Right renal pelvis (tissue), 4 donors: Measurements from ENCODE around the gene VTI1B. TPM values are rescaled to one million over a fixed set of nuclear protein-coding genes. Genes with fewer than 3 reads are reported as not detected.
"Not testable (repeated sequence)": the region's sequence is repeated elsewhere in the genome, so short reads cannot be mapped to it uniquely, and the experiment has no call there.

Source experiments
- DNase-seq, 4 donors: peaks; one replicate each; pipeline ENCODE4 v3.0.0-alpha.2; 2013; ENCODE audit warnings: low read depth in 4 of 4, low spot score in 3 of 4, missing footprints in 1 of 4
- polyA plus RNA-seq, 4 donors: library from polyadenylated mRNA; unstranded; fragments of 120-200 nt; gene quantifications; one replicate each; pipeline ENCODE4 v1.2.1, GENCODE V29; 2013; ENCODE audit not compliant: insufficient read length in 4 of 4

VTI1B gene, protein sequence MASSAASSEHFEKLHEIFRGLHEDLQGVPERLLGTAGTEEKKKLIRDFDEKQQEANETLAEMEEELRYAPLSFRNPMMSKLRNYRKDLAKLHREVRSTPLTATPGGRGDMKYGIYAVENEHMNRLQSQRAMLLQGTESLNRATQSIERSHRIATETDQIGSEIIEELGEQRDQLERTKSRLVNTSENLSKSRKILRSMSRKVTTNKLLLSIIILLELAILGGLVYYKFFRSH
- polyA plus RNA-seq = 100 to 1,000 TPM; 105 to 120 (median 114) TPM

DNA sequence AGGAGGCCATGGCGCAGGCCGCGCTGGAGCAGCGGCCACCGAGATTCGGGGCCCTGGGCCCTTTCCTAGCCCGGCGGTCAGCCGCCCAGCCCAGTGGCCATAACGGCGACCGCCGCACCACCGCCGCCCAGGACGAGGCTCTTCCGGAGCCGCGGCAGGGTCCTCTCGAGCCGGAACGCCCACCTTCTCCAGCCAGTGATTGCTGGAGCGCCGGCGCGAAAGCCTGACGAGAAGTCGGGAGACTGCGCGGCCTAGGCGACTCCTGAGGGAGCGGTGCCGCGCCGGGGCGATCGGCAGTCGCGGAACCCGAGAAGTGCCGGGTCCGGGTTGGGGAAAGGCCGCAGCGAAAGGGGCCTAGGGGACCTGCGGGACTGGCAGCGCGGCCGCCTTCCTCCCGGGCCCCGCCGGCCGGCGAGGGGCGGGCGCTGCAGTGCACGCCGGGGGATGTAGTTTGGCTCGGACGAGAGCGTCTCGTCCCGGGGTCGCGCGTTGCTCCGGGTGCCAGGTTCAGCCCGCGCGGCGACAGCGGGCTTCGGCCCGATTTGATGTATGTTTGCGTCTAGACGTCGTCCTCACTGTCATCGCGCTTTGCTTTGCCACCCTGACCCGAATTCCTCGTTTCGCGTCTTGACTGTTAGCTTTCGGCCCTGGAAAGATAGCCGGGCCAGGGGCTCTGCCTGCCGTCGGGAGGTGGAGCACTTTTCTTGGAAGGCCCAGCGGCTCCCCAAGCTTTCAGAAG is at the start of gene VTI1B:
Gene VTI1B, minus strand, starts transcription at position 153 of the 739 bp plus-strand sequence. Its CDS starts 143 bp downstream, at position 10.
- DNase-seq = peak; percentile 69 to 89 (median 72)

DNA sequence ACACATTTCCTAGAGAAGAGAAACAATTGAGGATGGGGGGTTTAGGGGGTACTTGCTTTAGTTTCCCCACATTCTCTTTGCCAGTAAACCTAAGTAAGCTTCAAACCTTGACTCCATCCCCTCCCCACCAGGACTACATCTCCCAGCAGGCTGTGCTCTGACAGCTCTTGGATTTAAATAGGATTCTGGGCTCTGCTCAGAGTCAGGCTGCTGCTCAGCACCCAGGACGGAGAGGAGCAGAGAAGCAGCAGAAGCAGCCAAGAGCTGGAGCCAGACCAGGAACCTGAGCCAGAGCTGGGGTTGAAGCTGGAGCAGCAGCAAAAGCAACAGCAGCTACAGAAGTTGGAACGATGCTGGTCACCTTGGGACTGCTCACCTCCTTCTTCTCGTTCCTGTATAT is 47.9 kb upstream of the VTI1B start:
- no peak for DNase-seq

DNA sequence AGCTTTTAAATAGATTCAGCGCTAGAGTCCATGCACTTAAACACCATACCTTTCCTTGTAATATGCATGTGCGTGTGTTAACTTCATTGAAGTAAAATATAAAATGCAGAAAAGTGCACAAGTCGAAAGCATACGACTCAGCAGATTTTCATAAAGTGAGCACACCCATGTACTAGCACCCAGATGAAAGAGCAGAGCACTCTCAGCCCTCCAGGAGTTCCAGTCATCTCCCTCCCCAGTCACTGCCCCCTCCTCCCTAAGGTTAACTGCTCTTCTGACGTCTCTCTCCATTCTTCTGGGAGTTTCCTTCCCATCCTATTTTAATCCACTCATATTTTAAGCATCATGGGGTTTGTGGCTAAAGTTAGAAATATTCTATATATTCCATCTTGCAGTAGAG is 47.4 kb upstream of the VTI1B start:
- DNase-seq = no peak

DNA sequence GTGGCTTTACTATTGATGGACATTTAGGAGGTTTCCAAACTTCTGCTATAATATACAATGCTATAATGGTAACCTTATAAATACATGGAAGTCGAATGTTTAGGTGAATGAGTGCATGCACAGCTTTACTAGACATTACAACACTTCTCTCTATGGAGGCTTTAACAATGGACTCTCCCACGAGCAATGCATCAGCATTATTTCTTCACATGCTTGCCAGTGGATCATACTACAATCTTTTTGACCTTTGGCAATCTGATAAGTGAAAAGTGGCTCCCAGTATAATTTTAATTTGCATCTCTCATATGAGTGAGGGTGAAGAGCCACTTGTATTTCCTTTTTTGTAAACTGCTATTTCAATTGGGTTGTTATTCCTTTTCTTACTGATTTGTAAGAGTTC is 45.4 kb upstream of the VTI1B start:
- DNase-seq = no peak

DNA sequence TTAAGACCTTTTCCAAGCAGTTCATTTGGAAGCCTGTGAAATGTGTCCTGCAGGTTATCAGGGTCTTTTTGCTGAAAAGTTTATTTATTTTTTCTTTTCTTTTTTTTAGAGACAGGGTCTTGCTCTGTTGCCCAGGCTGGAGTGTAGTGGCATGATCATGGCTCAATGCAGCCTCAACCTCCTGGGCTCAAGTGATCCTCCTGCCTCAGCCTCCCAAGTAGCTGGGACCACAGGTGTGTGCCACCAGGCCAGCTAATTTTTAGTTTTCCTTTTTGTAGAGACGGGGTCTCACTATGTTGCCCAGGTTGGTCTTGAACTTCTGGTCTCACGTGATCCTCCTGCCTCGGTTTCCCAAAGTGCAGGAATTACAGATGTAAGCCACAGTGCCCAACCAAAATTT is 45.0 kb upstream of the VTI1B start:
- DNase-seq = not testable (repeated sequence)

DNA sequence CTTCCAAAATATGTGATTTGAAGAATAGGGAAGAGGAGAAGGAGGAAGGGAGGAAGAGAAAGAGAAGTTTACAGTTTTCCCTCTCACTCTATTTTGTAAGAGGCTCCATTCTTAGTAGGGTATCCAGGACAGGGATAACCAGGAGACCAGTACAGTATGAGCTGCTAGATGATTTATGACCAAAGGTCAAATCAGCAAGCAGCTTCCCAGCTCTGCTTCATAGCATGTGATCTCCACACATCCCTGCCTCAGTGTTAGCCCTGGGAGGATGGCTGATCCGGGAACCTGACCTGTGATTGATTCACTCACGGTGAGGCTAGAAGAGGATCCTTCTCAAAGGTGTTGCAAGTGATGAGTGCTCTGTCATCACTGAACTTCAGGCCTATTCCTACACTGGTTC is 43.8 kb upstream of the VTI1B start:
- DNase-seq = no peak

DNA sequence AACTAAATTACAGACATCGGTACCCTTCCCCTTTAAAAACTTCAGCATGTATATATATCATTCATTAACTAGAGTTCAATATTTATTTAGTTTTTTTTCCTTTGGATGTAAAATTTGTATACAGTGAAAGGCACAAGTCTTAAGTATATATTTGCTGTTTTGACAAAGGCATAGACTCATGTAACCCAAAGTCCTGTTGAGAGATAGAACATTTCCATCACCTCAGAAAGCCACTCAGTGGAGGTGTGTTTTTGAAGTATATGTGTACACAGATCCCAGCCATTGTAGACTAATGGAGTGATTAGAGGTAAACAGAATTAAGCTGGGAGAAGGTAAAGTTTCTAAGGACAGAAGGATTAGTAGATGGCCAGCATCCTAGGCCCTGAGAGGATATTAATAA is 42.6 kb upstream of the VTI1B start:
- DNase-seq = no peak

DNA sequence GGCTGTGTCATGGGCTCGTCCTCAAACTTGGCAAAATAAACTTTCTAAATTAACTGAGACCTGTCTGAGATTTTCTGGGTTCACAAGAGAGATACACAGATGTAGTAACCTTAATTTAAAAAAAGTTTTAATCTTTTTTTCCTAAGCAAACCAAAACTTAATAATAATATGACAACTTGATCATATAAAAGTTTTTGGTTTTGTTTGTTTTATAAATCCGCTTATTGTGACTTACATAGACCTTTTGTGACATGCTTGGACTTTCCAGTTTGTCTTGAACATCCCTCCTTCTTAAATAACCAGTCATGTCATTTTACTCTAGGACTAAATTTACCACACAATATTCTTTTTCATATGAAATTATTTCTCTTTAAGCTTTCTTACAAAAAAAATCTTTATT is 35.8 kb upstream of the VTI1B start:
- DNase-seq = no peak

DNA sequence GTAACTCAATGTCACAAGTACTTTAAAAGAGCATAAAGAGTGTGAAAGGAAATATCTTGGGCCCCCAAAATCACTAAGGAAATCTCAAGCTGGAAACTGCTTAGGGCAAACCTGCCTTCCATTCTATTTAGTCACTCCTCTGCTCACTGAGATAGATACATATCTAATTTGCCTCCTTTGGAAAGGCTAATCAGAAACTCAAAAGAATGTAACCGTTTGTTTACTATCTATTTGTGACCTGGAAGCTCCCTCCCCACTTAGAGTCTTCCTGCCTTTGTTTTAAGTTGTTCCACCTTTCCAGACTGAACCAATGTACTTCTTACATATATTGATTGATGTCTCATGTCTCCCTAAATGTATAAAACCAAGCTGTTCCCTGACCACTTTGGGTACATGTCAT is 35.4 kb upstream of the VTI1B start:
- not testable (repeated sequence) for DNase-seq

DNA sequence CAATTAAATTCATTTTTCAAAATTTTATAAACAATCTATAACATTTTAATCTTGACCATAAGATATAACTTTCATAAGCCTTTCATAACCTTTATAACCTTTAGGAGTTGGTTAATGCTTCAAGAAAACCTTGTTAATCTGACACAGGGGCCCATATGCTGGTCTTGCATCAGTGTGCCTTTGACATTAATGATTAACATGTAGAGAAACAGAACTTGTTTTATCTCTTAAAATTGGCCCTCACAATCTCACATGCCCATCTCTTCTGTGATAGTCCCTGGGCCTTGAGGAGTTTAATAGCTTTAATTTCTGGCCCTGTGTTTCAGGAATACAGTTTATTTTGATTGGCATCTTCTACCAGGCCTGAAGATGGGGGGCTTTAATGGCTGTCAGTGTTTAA is 34.9 kb upstream of the VTI1B start:
- DNase-seq = not testable (repeated sequence)

DNA sequence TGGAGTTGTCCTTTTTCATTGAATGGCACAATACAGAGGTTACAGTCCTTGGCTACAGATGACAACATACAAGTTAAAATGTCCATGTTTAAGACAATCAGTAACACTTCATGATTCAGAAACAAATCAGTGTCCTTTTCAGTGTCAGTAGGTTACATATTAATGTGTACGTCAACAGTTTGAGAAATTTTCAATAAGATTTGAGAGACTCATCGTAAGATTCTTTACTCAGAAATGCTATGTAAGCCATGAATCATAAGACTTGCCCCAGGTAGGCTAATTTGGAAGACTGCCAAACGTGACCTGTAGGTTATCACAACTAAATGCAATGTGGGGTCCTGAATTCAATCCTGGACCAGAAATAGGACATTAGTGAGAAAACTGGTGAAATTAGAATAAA is 30.8 kb upstream of the VTI1B start:
- DNase-seq = no peak

DNA sequence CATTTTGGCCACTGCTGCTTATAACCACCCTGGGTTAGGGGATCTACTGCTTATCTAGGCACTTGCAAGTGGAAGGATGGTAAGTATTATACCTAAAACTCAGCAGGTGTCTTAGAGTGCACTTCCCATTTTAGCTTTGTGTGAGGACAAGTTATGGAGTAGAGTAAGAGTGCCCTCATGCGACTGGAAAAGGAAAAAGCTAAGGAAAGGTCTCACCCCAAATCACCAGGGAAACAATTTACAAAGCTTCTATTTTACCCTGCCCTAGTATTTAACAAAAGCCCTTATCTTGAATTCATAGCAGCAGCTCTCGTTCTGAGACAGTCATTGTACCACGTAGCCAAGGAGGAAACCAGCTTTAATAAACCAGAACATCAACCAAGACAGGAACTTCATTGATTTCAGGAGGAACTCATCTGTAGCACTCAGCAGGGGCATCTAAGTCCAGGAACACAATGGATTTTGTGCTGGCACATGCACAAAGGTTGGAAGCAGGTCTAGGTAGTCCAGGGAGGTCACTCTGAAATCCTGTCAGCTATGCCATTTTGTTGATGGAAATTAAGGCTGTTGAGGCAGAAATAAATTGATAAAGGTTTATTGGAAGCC is 30.2 kb upstream of the VTI1B start:
- DNase-seq = peak in 2 of 4 donors; percentile 33 to 35

DNA sequence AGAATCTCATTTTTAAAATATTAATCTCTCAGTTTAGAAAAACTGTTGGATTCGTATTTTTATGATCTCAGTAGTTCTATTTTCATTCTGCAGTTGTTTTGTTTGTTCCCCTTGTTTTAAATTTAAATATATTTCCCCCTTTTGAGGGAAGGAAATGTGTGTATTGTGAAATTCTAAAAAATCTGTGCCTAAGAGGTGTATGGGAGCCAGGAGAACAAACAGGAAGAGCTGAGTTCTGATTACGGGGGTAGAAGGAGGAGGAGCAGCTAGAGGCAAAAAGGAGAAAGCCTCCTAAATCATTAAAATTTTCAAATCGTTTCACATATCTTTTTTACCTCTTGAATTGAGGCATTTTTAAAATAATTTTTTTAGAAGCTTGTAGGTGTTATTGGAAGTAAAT is 29.6 kb upstream of the VTI1B start:
- DNase-seq = no peak

DNA sequence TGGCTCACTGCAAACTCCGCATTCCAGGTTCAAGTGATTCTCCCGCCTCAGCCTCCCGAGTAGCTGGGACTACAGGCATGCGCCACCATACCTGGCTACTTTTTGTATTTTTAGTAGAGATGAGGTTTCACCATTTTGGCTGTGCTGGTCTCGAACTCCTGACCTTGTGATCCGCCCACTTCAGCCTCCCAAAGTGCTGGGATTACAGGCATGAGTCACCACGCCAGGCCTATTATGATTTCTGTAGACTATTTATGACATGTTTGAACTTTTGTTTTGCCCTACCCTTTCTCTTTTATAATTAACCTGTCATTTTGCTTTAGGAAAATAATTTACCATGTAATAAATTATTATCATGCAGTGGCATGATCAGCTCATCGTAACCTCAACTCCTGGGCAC is 27.1 kb upstream of the VTI1B start, which contains the start of gene RDH12:
Gene RDH12, plus strand, starts transcription at position 395 of the 400 bp plus-strand sequence. CDS start 20,757 bp downstream, outside the sequence.
- not testable (repeated sequence) for DNase-seq

DNA sequence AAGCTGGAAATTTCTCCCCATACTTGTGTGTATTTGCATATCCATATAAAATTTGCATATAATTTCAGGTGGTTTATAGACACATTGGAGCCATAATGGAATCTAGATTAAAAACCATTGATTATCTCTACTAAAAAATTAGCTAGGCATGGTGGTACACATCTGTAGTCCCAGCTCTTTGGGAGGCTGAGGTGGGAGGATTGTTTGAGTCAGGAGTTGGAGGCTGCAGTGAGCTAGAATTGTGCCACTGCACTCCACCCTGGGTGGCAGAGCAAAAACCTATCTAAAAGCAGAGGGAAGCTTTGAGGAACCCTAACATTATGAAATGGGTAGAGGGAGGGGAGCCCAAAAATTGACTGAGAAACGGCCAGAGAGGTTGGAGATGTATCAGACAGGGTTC is 23.7 kb upstream of the VTI1B start:
- DNase-seq = no peak

DNA sequence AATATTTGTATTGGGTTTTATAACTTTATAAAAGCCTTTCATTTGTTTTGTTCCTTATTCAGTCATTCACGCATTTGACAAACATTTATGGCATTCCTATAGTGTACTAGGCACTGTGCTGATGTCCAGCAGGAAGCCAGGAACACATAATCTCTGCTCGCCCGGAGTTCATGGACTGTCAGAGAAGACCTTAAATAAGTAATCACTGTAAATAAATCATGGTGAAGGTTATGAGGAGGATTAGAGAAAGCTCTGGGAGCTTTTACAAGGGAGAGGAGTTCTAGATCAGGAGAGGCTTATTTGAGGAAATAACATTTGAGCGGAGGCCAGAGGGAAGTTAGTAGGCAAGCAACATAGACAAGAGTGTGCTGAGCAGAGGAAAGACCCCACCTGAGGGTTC is 22.6 kb upstream of the VTI1B start:
- no peak for DNase-seq

DNA sequence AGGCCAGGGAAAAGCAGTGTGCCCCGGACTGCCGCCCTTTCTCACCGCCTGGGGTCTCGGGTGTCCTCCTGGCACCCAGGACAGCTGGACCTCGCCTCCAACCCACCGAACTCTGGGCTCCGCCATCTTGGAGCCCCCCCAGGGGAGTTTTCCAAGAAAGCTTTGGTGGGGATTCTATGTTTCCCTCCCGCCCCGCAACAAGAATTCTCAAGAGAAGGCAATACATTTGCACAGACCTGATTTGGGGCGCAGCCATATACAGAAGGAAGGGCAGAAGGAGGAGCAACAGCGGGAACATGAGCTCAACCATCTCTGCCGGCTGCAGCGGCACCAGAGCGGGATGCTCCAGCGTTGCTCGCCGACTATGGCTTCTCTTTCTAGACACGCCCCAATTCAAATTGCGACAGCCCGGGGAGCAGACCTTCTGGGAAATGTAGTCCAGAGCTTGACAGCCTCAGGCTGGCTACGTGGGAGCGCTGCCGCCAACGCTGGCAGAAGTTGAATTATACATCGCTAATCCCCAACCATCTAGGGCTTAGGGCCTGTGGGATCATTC is 21.0 kb upstream of the VTI1B start, which contains the start of gene RDH11:
Gene RDH11, minus strand, starts transcription at position 371 of the 556 bp plus-strand sequence. Its CDS starts 61 bp downstream, at position 310.
- DNase-seq = peak; percentile 73 to 87 (median 80)

DNA sequence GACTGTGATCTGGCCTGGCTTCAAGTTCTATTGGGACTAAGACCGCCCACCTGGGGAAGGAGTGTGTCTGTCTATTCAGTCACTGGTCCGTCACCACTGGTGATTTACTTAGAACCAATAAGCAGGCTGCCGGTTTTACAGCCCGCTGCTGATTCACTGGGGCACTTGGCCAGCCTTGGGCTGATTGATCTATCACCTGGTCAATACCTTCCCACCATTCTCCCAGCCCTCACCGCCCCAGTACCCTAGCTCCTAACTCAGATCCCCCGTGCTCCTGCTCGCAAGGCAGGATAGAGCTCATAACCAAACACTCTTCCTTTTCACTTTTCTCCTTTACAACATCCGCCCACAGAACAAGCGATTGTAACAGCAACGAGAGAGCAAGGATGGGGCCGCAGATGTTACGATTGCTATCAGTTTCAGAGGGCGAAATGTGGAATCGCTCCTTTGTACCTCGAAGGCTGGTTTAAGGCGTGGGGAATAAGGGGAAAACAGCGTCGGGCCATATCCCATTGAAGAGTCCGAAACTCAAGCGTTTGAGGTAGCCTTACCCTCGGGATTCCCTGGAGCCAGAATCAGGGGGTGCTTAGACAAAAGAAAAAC is 20.5 kb upstream of the VTI1B start:
- peak; percentile 41 to 54 (median 48) for DNase-seq

DNA sequence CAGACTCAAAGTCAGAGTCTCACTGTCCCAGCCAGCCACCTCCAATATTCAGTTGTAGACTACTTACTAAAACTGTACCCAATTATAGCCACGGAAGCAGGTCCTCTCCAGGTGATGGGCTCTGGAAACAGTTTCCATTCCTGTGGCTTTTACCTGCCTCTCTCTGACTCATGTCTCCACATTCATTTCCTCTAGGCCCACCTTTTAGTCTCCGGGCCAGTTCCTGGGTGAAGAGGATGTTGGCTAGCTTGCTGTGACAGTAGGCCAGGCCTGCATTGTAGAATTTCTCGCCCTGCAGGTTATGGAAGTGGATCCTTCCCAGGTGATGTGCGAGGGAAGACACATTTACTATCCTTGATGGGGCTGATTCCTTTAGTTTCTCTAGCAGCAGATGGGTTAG is 15.6 kb upstream of the VTI1B start:
- no peak for DNase-seq

DNA sequence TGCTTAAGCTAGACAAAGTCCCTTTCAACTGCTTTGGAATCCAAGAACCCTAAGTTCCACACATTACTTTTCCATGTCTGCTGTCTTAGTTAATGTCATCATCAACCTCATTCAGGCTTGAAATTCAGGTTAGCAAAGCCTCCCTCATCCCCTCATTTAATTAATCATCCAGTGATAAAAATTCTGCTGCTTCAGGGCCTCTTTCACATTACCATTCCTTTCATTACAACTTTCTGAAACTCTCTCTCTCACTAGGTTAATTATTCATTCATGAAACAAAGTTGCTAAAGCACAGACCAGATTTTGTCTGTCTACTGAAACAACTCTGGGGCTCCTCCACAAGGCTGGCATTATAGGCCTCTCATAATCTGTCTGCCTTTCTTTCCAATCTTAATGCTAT is 9.4 kb upstream of the VTI1B start:
- no peak for DNase-seq

DNA sequence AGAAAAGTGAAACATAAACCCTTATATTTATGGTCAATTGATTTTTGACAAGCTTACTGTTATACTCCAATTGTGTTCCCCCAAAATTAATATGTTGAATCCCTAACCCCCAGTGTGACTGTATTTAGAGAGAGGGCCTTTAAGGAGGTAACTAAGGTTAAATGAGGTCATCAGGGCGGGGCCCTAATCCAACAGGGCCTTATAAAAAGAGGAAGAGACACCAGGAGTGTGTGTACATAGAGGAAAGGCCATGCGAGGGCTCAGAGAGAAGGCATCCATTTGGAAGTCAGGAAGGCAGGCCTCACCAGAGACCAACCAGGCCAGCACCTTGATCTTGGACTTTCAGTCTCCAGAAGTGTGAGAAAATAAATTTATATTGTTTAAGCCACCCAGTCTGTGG is 6.5 kb upstream of the VTI1B start:
- DNase-seq = no peak
